SK-N-SH (cell line): ENCODE results near the gene TK2.

Experiments used
- CTCF ChIP-seq: fragments of 200-600 bp; sonication (generic); IDR thresholded peaks from 2 replicates; pipeline ENCODE4 v1.6.1; 2017; ENCODE audit warnings: antibody characterized with exemption, mild to moderate bottlenecking, moderate library complexity
- EZH2phosphoT487 ChIP-seq: fragments of 200-600 bp; sonication (generic); IDR thresholded peaks from 2 replicates; pipeline ENCODE4 v1.6.1; 2017; ENCODE audit warnings: low read depth, mixed run types, mild to moderate bottlenecking, antibody characterized with exemption, moderate library complexity, borderline replicate concordance
- GABPA ChIP-seq: IDR thresholded peaks from 2 replicates; pipeline ENCODE4 v1.4.0; 2012; ENCODE audit warnings: low read depth, mild to moderate bottlenecking
- RFX5 ChIP-seq: IDR thresholded peaks from 2 replicates; pipeline ENCODE4 v1.6.1; 2012; ENCODE audit warnings: mild to moderate bottlenecking, improper control_type of control experiment, low read length
- RXRA ChIP-seq: IDR thresholded peaks from 2 replicates; pipeline ENCODE4 v1.4.0; 2012; ENCODE audit warnings: low read depth, mild to moderate bottlenecking, borderline replicate concordance
- SMC3 ChIP-seq: IDR thresholded peaks from 2 replicates; pipeline ENCODE4 v1.6.1; 2012; ENCODE audit warnings: low read depth, low read length, improper control_type of control experiment
- TAF1 ChIP-seq: IDR thresholded peaks from 2 replicates; pipeline ENCODE4 v1.6.1; 2012; ENCODE audit warnings: low read depth, mild to moderate bottlenecking, low read length, moderate library complexity, borderline replicate concordance
- TCF12 ChIP-seq: IDR thresholded peaks from 2 replicates; pipeline ENCODE4 v1.4.0; 2012
- YY1 ChIP-seq: IDR thresholded peaks from 2 replicates; pipeline ENCODE4 v1.4.0; 2012; ENCODE audit warnings: low read depth, mild to moderate bottlenecking
- TF ChIP-seq, protein P1 (sequence below): IDR thresholded peaks from 2 replicates; pipeline ENCODE4; 2012
- TF ChIP-seq, protein P2 (sequence below): fragments of 150-350 bp; IDR thresholded peaks from 2 replicates; pipeline ENCODE4 v1.6.1; 2017; ENCODE audit warnings: antibody characterized with exemption, low read length, low read depth, borderline replicate concordance
- TF ChIP-seq, protein P3 (sequence below): IDR thresholded peaks from 2 replicates; pipeline ENCODE4 v1.4.0; 2012; ENCODE audit warnings: low read depth

DNA sequence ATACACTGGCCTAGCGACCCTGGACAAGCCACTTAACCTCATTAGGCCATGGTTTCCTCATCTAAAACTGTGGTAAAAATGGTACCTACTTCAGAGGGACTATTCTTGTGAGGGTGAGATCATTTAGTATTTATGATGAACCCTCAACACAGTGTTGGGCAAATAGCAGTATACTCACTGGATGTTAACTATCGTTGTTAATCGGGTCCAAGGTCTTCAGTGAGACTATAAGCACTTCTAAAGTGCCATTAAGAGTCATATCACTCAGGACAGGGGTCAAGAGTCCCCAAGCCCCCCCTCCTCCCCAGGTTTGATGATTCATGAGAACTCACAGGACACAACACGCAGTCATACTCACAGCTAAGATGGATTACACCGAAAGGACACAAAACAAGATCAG lies 11.0 kb downstream of the TK2 start:
- TF ChIP-seq CTCF (no peak), SMC3 (no peak), RFX5 (no peak), RXRA (no peak), TAF1 (no peak), EZH2phosphoT487 (no peak), TCF12 (no peak), GABPA (no peak), YY1 (no peak)
- TF ChIP-seq, protein P1, sequence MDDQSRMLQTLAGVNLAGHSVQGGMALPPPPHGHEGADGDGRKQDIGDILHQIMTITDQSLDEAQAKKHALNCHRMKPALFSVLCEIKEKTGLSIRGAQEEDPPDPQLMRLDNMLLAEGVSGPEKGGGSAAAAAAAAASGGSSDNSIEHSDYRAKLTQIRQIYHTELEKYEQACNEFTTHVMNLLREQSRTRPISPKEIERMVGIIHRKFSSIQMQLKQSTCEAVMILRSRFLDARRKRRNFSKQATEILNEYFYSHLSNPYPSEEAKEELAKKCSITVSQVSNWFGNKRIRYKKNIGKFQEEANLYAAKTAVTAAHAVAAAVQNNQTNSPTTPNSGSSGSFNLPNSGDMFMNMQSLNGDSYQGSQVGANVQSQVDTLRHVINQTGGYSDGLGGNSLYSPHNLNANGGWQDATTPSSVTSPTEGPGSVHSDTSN = no peak
- TF ChIP-seq, protein P2, sequence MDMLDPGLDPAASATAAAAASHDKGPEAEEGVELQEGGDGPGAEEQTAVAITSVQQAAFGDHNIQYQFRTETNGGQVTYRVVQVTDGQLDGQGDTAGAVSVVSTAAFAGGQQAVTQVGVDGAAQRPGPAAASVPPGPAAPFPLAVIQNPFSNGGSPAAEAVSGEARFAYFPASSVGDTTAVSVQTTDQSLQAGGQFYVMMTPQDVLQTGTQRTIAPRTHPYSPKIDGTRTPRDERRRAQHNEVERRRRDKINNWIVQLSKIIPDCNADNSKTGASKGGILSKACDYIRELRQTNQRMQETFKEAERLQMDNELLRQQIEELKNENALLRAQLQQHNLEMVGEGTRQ = no peak
- TF ChIP-seq, protein P3, sequence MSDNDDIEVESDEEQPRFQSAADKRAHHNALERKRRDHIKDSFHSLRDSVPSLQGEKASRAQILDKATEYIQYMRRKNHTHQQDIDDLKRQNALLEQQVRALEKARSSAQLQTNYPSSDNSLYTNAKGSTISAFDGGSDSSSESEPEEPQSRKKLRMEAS = no peak
